HepG2 (cell line): ENCODE measurements around the gene FAM171A2. TPM values are rescaled to one million over a fixed set of nuclear protein-coding genes. Genes with fewer than 3 reads are reported as not detected.
A peak's percentile ranks its signal among the peaks of the same experiment; 100 is the strongest.

Source experiments
- ATAD3A ChIP-seq: sonication (generic); formaldehyde crosslinking; IDR thresholded peaks from 2 replicates; pipeline ENCODE4 v1.4.0; 2020; ENCODE audit warnings: missing genetic modification reagents
- FLYWCH1 ChIP-seq: sonication (generic); formaldehyde crosslinking; IDR thresholded peaks from 2 replicates; pipeline ENCODE4 v1.8.1; 2023; ENCODE audit warnings: mild to moderate bottlenecking, missing genetic modification reagents
- IKZF1 ChIP-seq: fragments of 450-650 bp; IDR thresholded peaks from 2 replicates; pipeline ENCODE4 v1.7.1; 2016
- ISX ChIP-seq: sonication (generic); formaldehyde crosslinking; conservative IDR thresholded peaks from 2 replicates; pipeline ENCODE4 v1.5.0; 2020; ENCODE audit warnings: missing genetic modification reagents
- MED1 ChIP-seq: sonication (generic); formaldehyde crosslinking; IDR thresholded peaks from 2 replicates; pipeline ENCODE4 v1.4.0; 2020; ENCODE audit warnings: missing genetic modification reagents
- MYNN ChIP-seq: sonication (generic); formaldehyde crosslinking; IDR thresholded peaks from 2 replicates; pipeline ENCODE4 v1.4.0; 2020; ENCODE audit warnings: mild to moderate bottlenecking, low read depth, missing genetic modification reagents
- NFRKB ChIP-seq: fragments of 450-650 bp; IDR thresholded peaks from 2 replicates; pipeline ENCODE4 v1.6.1; 2017
- REL ChIP-seq: sonication (generic); formaldehyde crosslinking; conservative IDR thresholded peaks from 2 replicates; pipeline ENCODE4 v1.8.0; 2022; ENCODE audit warnings: mild to moderate bottlenecking, missing genetic modification reagents, moderate library complexity
- SRY ChIP-seq: sonication (generic); formaldehyde crosslinking; IDR thresholded peaks from 2 replicates; pipeline ENCODE4 v1.8.0; 2022; ENCODE audit warnings: mild to moderate bottlenecking, missing genetic modification reagents
- SUZ12 ChIP-seq: fragments of 150-350 bp; IDR thresholded peaks from 2 replicates; pipeline ENCODE4 v1.6.1; 2014; ENCODE audit warnings: low read depth, low read length
- TCF7 ChIP-seq: sonication (generic); IDR thresholded peaks from 2 replicates; pipeline ENCODE4 v1.6.1; 2016; ENCODE audit warnings: antibody characterized with exemption, low read depth
- ZFP90 ChIP-seq: sonication (generic); formaldehyde crosslinking; IDR thresholded peaks from 2 replicates; pipeline ENCODE4 v1.8.0; 2022; ENCODE audit warnings: missing genetic modification reagents, mild to moderate bottlenecking, inconsistent platforms, borderline replicate concordance
- ZKSCAN1 ChIP-seq: fragments of 150-350 bp; IDR thresholded peaks from 2 replicates; pipeline ENCODE4 v1.6.1; 2014; ENCODE audit warnings: low read length
- ZNF251 ChIP-seq: sonication (generic); formaldehyde crosslinking; IDR thresholded peaks from 2 replicates; pipeline ENCODE4 v1.9.0; 2021; ENCODE audit warnings: mild to moderate bottlenecking, missing genetic modification reagents
- ZNF558 ChIP-seq: sonication (generic); formaldehyde crosslinking; IDR thresholded peaks from 2 replicates; pipeline ENCODE4 v1.9.0; 2022; ENCODE audit warnings: mild to moderate bottlenecking, missing genetic modification reagents, borderline replicate concordance
- ZNF614 ChIP-seq: IDR thresholded peaks from 2 replicates; pipeline ENCODE4 v1.6.1; 2018; ENCODE audit warnings: missing biosample characterization, missing genetic modification reagents, inconsistent platforms, borderline replicate concordance
- ZNF724P ChIP-seq: sonication (generic); formaldehyde crosslinking; IDR thresholded peaks from 2 replicates; pipeline ENCODE4 v1.8.0; 2022; ENCODE audit warnings: missing genetic modification reagents, borderline replicate concordance
- ZNF747 ChIP-seq: sonication (generic); formaldehyde crosslinking; IDR thresholded peaks from 2 replicates; pipeline ENCODE4 v1.8.1; 2023; ENCODE audit warnings: missing genetic modification reagents, mild to moderate bottlenecking, borderline replicate concordance
- polyA plus RNA-seq, 8 experiments: library from polyadenylated mRNA; depleted of rRNA in 3 of 8; stranded (reverse) in 7 of 8; unstranded in 1 of 8; fragments of >200 nt; fragmentation: Illumina TruSeq in 4 of 8; extraction: Trizol in 4 of 8; gene quantifications; 2 replicates each; pipeline versions ENCODE4 v1.2.1 to v1.2.3, GENCODE V29; 2011 to 2016; ENCODE audit warnings: low read depth in 4 of 8, missing spikeins in 1 of 8, mixed read lengths in 1 of 8; ENCODE audit not compliant: insufficient read depth in 1 of 8
- total RNA-seq, 5 experiments: library from RNA; depleted of rRNA; stranded (reverse); fragments of >200 nt; fragmentation: Illumina TruSeq; extraction: Trizol; gene quantifications; 2 replicates each; pipeline ENCODE4 v1.2.3, GENCODE V29; 2016; ENCODE audit warnings: low read depth in 1 of 5
- TF ChIP-seq, protein P1 (sequence below): fragments of 450-650 bp; IDR thresholded peaks from 2 replicates; pipeline ENCODE4 v1.6.1; 2017; ENCODE audit warnings: mild to moderate bottlenecking
- TF ChIP-seq, protein P2 (sequence below): sonication (generic); formaldehyde crosslinking; IDR thresholded peaks from 2 replicates; pipeline ENCODE4 v1.5.0; 2020; ENCODE audit warnings: mild to moderate bottlenecking, missing genetic modification reagents
- TF ChIP-seq, protein P3 (sequence below): sonication (generic); formaldehyde crosslinking; conservative IDR thresholded peaks from 2 replicates; pipeline ENCODE4 v1.4.0; 2020; ENCODE audit warnings: missing genetic modification reagents
- TF ChIP-seq, protein P4 (sequence below): sonication (generic); formaldehyde crosslinking; IDR thresholded peaks from 2 replicates; pipeline ENCODE4 v1.5.1; 2020; ENCODE audit warnings: mild to moderate bottlenecking, missing genetic modification reagents

FAM171A2 gene
- total and polyA plus RNA-seq, 2 of the 13 experiments (the other 11 are each of a cell fraction or from before 2014, with no cell fraction given) = 1.8 to 3.6 TPM

DNA sequence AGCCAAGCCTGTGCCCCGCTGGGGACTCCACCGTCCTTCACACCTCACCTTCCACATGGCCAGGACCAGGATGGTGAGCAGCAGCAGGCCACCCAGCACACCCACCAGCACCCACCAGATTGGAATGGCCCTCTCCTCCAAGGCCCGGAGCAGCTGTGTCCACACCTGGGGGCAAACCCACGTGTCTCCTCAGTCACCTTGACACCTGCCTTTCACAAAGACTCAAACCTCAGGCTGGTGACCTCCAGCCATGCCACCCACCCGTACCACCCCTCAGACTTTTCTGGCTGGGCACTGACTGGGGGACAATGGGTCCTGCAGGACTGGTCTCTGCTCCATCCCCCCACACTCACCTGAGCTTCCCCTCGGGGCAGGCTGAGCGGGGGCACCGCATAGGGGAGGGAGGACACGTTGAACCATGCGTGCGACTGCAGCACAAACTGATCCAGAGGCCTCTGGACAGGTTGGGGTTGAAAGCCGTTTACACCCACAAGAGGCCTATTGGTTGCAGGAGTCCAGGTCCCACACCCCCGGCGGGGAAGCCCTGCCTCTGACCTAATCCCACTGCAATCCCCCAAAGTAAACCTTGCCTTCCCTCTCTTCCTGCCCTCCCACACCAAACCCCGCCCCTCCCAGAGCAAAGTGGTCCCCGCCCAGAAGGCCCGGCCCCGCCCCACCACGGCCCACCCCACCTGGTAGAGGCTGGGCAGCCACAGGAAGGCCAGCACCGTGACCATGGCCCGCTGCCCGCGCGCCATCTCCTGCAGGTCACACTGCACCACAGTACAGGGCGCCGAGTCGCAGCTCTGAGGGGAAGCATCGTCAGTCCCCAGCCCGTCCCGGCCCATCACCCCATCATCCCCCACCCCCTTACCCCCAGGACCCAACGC is 10.9 kb upstream of the FAM171A2 start (continued):
- TF ChIP-seq FLYWCH1 (CRISPR knock-in tag) (no peak), ZFP90 (CRISPR knock-in tag) (no peak), ZNF614 (CRISPR knock-in tag) (no peak), SRY (CRISPR knock-in tag) (peak; percentile 78; the same call in 1 of the 2 replicates), ZNF251 (CRISPR knock-in tag) (0 out of 2 replicates have a peak, but pooled peaks have one; percentile 62), TCF7 (no peak), SUZ12 (no peak), ZNF724P (CRISPR knock-in tag) (peak; percentile 74; the same call in 1 of the 2 replicates), ZNF747 (peak; percentile 79), ISX (CRISPR knock-in tag) (no peak), ZKSCAN1 (no peak), MED1 (CRISPR knock-in tag) (peak; percentile 32; the same call in 1 of the 2 replicates), MYNN (CRISPR knock-in tag) (no peak), REL (no peak), NFRKB (no peak), ATAD3A (no peak), IKZF1 (no peak), ZNF558 (CRISPR knock-in tag) (no peak)
- TF ChIP-seq, protein P1, sequence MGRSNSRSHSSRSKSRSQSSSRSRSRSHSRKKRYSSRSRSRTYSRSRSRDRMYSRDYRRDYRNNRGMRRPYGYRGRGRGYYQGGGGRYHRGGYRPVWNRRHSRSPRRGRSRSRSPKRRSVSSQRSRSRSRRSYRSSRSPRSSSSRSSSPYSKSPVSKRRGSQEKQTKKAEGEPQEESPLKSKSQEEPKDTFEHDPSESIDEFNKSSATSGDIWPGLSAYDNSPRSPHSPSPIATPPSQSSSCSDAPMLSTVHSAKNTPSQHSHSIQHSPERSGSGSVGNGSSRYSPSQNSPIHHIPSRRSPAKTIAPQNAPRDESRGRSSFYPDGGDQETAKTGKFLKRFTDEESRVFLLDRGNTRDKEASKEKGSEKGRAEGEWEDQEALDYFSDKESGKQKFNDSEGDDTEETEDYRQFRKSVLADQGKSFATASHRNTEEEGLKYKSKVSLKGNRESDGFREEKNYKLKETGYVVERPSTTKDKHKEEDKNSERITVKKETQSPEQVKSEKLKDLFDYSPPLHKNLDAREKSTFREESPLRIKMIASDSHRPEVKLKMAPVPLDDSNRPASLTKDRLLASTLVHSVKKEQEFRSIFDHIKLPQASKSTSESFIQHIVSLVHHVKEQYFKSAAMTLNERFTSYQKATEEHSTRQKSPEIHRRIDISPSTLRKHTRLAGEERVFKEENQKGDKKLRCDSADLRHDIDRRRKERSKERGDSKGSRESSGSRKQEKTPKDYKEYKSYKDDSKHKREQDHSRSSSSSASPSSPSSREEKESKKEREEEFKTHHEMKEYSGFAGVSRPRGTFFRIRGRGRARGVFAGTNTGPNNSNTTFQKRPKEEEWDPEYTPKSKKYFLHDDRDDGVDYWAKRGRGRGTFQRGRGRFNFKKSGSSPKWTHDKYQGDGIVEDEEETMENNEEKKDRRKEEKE = no peak
- TF ChIP-seq, protein P2, sequence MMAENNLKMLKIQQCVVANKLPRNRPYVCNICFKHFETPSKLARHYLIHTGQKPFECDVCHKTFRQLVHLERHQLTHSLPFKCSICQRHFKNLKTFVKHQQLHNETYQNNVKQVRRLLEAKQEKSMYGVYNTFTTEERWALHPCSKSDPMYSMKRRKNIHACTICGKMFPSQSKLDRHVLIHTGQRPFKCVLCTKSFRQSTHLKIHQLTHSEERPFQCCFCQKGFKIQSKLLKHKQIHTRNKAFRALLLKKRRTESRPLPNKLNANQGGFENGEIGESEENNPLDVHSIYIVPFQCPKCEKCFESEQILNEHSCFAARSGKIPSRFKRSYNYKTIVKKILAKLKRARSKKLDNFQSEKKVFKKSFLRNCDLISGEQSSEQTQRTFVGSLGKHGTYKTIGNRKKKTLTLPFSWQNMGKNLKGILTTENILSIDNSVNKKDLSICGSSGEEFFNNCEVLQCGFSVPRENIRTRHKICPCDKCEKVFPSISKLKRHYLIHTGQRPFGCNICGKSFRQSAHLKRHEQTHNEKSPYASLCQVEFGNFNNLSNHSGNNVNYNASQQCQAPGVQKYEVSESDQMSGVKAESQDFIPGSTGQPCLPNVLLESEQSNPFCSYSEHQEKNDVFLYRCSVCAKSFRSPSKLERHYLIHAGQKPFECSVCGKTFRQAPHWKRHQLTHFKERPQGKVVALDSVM = no peak
- TF ChIP-seq, protein P3, sequence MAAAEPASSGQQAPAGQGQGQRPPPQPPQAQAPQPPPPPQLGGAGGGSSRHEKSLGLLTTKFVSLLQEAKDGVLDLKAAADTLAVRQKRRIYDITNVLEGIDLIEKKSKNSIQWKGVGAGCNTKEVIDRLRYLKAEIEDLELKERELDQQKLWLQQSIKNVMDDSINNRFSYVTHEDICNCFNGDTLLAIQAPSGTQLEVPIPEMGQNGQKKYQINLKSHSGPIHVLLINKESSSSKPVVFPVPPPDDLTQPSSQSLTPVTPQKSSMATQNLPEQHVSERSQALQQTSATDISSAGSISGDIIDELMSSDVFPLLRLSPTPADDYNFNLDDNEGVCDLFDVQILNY = no peak
- TF ChIP-seq, protein P4, sequence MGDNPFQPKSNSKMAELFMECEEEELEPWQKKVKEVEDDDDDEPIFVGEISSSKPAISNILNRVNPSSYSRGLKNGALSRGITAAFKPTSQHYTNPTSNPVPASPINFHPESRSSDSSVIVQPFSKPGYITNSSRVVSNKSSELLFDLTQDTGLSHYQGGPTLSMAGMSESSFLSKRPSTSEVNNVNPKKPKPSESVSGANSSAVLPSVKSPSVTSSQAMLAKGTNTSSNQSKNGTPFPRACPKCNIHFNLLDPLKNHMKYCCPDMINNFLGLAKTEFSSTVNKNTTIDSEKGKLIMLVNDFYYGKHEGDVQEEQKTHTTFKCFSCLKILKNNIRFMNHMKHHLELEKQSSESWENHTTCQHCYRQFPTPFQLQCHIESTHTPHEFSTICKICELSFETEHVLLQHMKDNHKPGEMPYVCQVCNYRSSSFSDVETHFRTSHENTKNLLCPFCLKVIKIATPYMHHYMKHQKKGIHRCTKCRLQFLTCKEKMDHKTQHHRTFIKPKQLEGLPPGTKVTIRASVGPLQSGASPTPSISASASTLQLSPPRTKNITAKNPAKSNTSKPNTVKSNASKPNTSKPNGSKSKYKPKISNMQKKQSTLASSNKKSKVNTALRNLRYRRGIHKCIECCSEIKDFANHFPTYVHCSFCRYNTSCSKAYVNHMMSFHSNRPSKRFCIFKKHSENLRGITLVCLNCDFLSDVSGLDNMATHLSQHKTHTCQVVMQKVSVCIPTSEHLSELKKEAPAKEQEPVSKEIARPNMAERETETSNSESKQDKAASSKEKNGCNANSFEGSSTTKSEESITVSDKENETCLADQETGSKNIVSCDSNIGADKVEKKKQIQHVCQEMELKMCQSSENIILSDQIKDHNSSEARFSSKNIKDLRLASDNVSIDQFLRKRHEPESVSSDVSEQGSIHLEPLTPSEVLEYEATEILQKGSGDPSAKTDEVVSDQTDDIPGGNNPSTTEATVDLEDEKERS (CRISPR knock-in tag) = no peak
